Liver (tissue), 3 donors: Measurements from ENCODE around the gene RAB15.

ENCODE experiments used
- HNF4G ChIP-seq: IDR thresholded peaks from 2 replicates; pipeline ENCODE4 v1.6.1; 2016; ENCODE audit warnings: antibody characterized with exemption
- RAD21 ChIP-seq, 2 donors: IDR thresholded peaks; 2 replicates each; pipeline ENCODE4 v1.6.1; 2016; ENCODE audit warnings: antibody characterized with exemption in 2 of 2, mild to moderate bottlenecking in 2 of 2
- TAF1 ChIP-seq: conservative IDR thresholded peaks from 2 replicates; pipeline ENCODE4 v1.6.1; 2016; ENCODE audit warnings: antibody characterized with exemption, mild to moderate bottlenecking
- YY1 ChIP-seq: IDR thresholded peaks from 2 replicates; pipeline ENCODE4 v1.6.1; 2016; ENCODE audit warnings: antibody characterized with exemption, mild to moderate bottlenecking
- TF ChIP-seq, protein P1 (sequence below): fragments of 150-350 bp; IDR thresholded peaks from 2 replicates; pipeline ENCODE4 v1.5.1; 2017; ENCODE audit warnings: improper control_type of control experiment, low read depth, low read length; ENCODE audit not compliant: missing input control
- TF ChIP-seq, protein P2 (sequence below): IDR thresholded peaks from 2 replicates; pipeline ENCODE4 v1.6.1; 2016; ENCODE audit warnings: antibody characterized with exemption
- TF ChIP-seq, protein P3 (sequence below): IDR thresholded peaks from 2 replicates; pipeline ENCODE4 v1.6.1; 2016; ENCODE audit warnings: antibody characterized with exemption
- TF ChIP-seq, protein P4 (sequence below): IDR thresholded peaks from 2 replicates; pipeline ENCODE4 v1.6.1; 2016; ENCODE audit warnings: antibody characterized with exemption, mild to moderate bottlenecking
- donor health status: healthy.
- donor health status: healthy.

DNA sequence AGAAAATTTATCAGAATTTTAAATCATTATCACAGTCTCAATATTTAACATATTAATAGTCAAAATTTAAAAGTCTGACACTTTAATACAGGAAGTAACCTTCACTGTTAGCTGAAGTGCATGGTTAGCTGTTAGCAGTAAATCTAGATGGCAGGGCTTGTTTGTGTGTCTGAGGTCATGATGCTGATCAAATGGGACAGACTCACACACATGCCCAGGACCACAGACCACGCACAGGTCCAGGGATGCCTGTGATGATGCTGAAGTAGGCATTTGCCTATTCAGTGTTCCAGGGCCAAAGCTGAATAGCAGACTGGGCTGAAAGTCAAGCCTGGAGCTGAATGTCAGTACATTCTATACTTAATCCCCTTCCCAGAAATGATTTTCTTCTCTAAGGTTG lies 35.1 kb upstream of the RAB15 start:
- TF ChIP-seq, protein P1, sequence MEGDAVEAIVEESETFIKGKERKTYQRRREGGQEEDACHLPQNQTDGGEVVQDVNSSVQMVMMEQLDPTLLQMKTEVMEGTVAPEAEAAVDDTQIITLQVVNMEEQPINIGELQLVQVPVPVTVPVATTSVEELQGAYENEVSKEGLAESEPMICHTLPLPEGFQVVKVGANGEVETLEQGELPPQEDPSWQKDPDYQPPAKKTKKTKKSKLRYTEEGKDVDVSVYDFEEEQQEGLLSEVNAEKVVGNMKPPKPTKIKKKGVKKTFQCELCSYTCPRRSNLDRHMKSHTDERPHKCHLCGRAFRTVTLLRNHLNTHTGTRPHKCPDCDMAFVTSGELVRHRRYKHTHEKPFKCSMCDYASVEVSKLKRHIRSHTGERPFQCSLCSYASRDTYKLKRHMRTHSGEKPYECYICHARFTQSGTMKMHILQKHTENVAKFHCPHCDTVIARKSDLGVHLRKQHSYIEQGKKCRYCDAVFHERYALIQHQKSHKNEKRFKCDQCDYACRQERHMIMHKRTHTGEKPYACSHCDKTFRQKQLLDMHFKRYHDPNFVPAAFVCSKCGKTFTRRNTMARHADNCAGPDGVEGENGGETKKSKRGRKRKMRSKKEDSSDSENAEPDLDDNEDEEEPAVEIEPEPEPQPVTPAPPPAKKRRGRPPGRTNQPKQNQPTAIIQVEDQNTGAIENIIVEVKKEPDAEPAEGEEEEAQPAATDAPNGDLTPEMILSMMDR, result no peak
- TF ChIP-seq, protein P2, sequence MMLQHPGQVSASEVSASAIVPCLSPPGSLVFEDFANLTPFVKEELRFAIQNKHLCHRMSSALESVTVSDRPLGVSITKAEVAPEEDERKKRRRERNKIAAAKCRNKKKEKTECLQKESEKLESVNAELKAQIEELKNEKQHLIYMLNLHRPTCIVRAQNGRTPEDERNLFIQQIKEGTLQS, result no peak
- TF ChIP-seq HNF4G, result no peak
- TF ChIP-seq RAD21 (IDR thresholded peaks at IDR 0.05), result no peak
- TF ChIP-seq, protein P3, sequence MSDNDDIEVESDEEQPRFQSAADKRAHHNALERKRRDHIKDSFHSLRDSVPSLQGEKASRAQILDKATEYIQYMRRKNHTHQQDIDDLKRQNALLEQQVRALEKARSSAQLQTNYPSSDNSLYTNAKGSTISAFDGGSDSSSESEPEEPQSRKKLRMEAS, result no peak
- no peak for TF ChIP-seq YY1
- no peak for TF ChIP-seq TAF1
- TF ChIP-seq, protein P4, sequence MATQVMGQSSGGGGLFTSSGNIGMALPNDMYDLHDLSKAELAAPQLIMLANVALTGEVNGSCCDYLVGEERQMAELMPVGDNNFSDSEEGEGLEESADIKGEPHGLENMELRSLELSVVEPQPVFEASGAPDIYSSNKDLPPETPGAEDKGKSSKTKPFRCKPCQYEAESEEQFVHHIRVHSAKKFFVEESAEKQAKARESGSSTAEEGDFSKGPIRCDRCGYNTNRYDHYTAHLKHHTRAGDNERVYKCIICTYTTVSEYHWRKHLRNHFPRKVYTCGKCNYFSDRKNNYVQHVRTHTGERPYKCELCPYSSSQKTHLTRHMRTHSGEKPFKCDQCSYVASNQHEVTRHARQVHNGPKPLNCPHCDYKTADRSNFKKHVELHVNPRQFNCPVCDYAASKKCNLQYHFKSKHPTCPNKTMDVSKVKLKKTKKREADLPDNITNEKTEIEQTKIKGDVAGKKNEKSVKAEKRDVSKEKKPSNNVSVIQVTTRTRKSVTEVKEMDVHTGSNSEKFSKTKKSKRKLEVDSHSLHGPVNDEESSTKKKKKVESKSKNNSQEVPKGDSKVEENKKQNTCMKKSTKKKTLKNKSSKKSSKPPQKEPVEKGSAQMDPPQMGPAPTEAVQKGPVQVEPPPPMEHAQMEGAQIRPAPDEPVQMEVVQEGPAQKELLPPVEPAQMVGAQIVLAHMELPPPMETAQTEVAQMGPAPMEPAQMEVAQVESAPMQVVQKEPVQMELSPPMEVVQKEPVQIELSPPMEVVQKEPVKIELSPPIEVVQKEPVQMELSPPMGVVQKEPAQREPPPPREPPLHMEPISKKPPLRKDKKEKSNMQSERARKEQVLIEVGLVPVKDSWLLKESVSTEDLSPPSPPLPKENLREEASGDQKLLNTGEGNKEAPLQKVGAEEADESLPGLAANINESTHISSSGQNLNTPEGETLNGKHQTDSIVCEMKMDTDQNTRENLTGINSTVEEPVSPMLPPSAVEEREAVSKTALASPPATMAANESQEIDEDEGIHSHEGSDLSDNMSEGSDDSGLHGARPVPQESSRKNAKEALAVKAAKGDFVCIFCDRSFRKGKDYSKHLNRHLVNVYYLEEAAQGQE, result no peak
